Measurements from ENCODE around the gene APBA2. TPM values are rescaled to one million over a fixed set of nuclear protein-coding genes. Genes with fewer than 3 reads are reported as not detected.
"Not testable (repeated sequence)": the region's sequence is repeated elsewhere in the genome, so short reads cannot be mapped to it uniquely, and the experiment has no call there.

APBA2 gene
- total RNA-seq, 2 experiments from 2014 or later = not detected

DNA sequence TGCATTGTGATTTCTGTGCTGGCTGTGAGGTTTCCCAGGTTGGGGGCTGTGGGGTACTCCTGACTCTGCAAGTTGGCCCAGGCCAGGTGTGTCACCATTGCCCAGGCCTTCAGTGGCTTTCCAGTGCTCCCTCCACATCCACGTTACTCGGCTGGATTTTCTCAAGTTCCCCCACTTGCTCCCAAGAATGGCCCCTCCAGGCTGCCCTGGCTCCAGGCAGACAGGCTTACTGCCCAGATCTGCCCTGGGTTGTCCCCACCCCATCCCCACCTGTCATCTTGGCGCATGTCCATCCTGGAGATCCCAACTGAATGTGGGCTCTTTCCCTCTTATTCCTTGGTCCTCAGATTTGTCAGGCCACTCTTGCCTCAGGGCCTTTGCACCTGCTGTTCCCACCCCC, 3.6 kb downstream of the APBA2 start:
- Histone ChIP-seq H3K4me3 (ENCODE audit: low read depth, low read length, poor library complexity, severe bottlenecking) (no peak overlapping the region), H2AFZ (ENCODE audit: low read length) (no peak overlapping the region), H3K79me2 (ENCODE audit: insufficient read depth, low read depth, low read length) (no peaks in the 10 kb centered on the region), H3K36me3 (ENCODE audit: insufficient read depth, low read length) (no peaks in the 10 kb centered on the region), H3K9me3 (ENCODE audit: low read length) (no peaks in the 10 kb centered on the region), H3K4me1 (ENCODE audit: insufficient read depth, low read length, poor library complexity, severe bottlenecking) (no peaks in the 10 kb centered on the region), H3K9me2 (ENCODE audit: insufficient read depth, low read length) (no peaks in the 10 kb centered on the region), H4K20me1 (ENCODE audit: insufficient read depth, low read length) (no peaks in the 10 kb centered on the region), H3K4me2 (ENCODE audit: low read length) (no peak overlapping the region), H3K27ac (ENCODE audit: low read depth, low read length, poor library complexity, severe bottlenecking) (no peak overlapping the region)
- DNase-seq (ENCODE audit: low spot score) = no peak
- intact Hi-C loops (cut with micrococcal nuclease; ENCODE audit: unreplicated experiment) = no loop called here
- TF ChIP-seq, protein P1, sequence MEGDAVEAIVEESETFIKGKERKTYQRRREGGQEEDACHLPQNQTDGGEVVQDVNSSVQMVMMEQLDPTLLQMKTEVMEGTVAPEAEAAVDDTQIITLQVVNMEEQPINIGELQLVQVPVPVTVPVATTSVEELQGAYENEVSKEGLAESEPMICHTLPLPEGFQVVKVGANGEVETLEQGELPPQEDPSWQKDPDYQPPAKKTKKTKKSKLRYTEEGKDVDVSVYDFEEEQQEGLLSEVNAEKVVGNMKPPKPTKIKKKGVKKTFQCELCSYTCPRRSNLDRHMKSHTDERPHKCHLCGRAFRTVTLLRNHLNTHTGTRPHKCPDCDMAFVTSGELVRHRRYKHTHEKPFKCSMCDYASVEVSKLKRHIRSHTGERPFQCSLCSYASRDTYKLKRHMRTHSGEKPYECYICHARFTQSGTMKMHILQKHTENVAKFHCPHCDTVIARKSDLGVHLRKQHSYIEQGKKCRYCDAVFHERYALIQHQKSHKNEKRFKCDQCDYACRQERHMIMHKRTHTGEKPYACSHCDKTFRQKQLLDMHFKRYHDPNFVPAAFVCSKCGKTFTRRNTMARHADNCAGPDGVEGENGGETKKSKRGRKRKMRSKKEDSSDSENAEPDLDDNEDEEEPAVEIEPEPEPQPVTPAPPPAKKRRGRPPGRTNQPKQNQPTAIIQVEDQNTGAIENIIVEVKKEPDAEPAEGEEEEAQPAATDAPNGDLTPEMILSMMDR (conservative IDR thresholded peaks at IDR 0.05; ENCODE audit: low read length) = no peak
- no peak for TF ChIP-seq EZH2phosphoT487 (IDR thresholded peaks at IDR 0.05; ENCODE audit: borderline replicate concordance, low read depth, low read length)
- no TSS peak for BruUV-seq (replicated peaks)
- CTCF ChIA-PET (ENCODE audit: unreplicated experiment) = no interaction called here
- POLR2A ChIA-PET = no interaction called here

DNA sequence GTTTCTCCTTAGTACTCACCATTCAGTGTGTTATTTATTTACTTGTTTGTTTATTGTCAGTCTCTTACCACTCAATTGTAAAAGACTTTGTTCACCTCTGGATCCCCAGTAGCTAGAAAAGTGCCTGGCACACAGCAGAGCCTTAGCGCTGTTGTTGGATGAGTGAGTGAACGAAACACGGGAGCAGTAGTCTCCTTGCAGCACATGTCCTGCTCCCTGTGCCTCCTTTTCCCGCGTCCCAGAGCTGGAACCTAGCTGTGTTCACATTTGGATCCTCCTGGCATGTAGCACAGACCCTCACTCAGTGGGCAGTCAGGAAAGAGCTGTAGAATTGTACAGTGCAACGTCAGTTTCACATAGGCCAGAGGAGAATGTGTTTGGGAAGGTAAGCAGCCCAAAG, 4.1 kb downstream of the APBA2 start:
- BruUV-seq (replicated peaks); H4K20me1 ChIP-seq (ENCODE audit: insufficient read depth, low read length); POLR2A ChIA-PET; H3K9me3 ChIP-seq (ENCODE audit: low read length); H3K36me3 ChIP-seq (ENCODE audit: insufficient read depth, low read length); H3K4me1 ChIP-seq (ENCODE audit: insufficient read depth, low read length, poor library complexity, severe bottlenecking); CTCF ChIA-PET (ENCODE audit: unreplicated experiment); DNase-seq (ENCODE audit: low spot score); intact Hi-C loops (cut with micrococcal nuclease; ENCODE audit: unreplicated experiment); H3K79me2 ChIP-seq (ENCODE audit: insufficient read depth, low read depth, low read length); H2AFZ ChIP-seq (ENCODE audit: low read length); H3K4me3 ChIP-seq (ENCODE audit: low read depth, low read length, poor library complexity, severe bottlenecking); H3K9me2 ChIP-seq (ENCODE audit: insufficient read depth, low read length); H3K27ac ChIP-seq (ENCODE audit: low read depth, low read length, poor library complexity, severe bottlenecking); H3K4me2 ChIP-seq (ENCODE audit: low read length): not testable (repeated sequence)

DNA sequence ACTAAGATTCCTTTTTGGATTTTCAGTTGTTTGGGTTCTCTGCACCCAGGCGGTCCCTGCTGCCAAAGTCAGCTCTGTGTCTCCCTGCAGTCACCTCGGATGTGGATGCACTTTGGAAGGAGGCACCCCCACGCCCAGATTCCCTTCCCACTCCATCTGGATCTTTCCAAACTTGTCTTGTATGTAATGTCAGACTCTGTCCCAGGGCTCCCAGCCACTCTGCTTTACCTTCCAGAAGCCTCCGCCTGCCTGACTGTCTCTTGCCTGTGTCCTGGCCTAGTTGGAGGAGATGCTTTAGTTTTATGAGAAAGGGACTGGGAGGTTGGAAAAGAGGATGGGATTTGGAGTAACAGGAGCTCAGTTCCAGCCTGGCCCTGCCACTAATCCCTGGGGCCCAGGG, 4.5 kb downstream of the APBA2 start:
- H3K9me2 ChIP-seq (ENCODE audit: insufficient read depth, low read length); H2AFZ ChIP-seq (ENCODE audit: low read length); H3K4me1 ChIP-seq (ENCODE audit: insufficient read depth, low read length, poor library complexity, severe bottlenecking); CTCF ChIA-PET (ENCODE audit: unreplicated experiment); H3K4me2 ChIP-seq (ENCODE audit: low read length); POLR2A ChIA-PET; H3K9me3 ChIP-seq (ENCODE audit: low read length); H3K79me2 ChIP-seq (ENCODE audit: insufficient read depth, low read depth, low read length); BruUV-seq (replicated peaks); H3K36me3 ChIP-seq (ENCODE audit: insufficient read depth, low read length); H3K27ac ChIP-seq (ENCODE audit: low read depth, low read length, poor library complexity, severe bottlenecking); H3K4me3 ChIP-seq (ENCODE audit: low read depth, low read length, poor library complexity, severe bottlenecking); intact Hi-C loops (cut with micrococcal nuclease; ENCODE audit: unreplicated experiment); H4K20me1 ChIP-seq (ENCODE audit: insufficient read depth, low read length); DNase-seq (ENCODE audit: low spot score): not testable (repeated sequence)

DNA sequence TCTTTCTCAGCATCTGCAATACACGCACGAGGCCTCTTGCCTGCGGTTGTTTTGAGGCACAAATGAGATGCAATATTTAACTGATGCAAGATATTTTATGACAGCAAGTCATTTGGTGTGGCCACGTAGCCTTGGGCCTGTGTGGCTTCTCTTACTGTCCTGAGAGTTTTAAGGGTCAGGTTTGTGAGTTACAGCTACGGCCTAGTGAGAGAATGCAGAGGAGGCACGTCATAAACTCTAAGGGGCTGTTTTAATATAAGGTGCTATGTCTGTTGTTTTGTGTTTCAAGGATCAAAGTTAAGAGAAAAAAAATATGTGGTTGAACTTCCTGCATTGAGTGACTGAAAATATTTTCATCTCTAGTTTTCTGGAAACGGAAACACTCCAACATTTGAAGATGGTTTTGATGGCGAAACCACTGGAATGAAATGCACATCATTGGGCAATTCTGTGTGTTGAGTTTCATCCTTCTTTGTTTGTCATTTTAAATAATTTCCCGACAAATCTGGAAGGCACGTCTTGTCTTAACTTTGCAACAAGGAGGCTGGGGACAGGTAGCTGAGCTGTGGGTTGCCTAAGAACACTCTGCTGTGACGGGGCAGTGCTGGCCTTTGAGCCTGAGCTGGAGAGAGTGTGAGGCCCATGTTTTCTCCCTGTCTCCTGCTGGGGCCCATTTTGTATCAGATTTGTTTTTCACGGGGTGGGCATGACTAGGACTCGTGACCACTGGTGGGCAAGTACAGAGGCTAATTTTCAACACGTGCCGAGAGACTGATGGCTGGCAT, 5.1 kb downstream of the APBA2 start:
- no peaks in the 10 kb centered on the region for H3K4me1 ChIP-seq (ENCODE audit: insufficient read depth, low read length, poor library complexity, severe bottlenecking)
- no peak overlapping the region for H3K4me2 ChIP-seq (ENCODE audit: low read length)
- H2AFZ ChIP-seq (ENCODE audit: low read length) = no peak overlapping the region
- H3K79me2 ChIP-seq (ENCODE audit: insufficient read depth, low read depth, low read length) = no peaks in the 10 kb centered on the region
- no peak overlapping the region for H3K27ac ChIP-seq (ENCODE audit: low read depth, low read length, poor library complexity, severe bottlenecking)
- no peaks in the 10 kb centered on the region for H4K20me1 ChIP-seq (ENCODE audit: insufficient read depth, low read length)
- H3K4me3 ChIP-seq (ENCODE audit: low read depth, low read length, poor library complexity, severe bottlenecking) = no peak overlapping the region
- ChIA-PET POLR2A (no interaction called here), CTCF (ENCODE audit: unreplicated experiment) (no interaction called here)
- H3K9me2 ChIP-seq (ENCODE audit: insufficient read depth, low read length) = no peaks in the 10 kb centered on the region
- BruUV-seq (replicated peaks) = no TSS peak
- TF ChIP-seq EZH2phosphoT487 (IDR thresholded peaks at IDR 0.05; ENCODE audit: borderline replicate concordance, low read depth, low read length) = no peak
- TF ChIP-seq, protein P1 (conservative IDR thresholded peaks at IDR 0.05; ENCODE audit: low read length) = no peak
- H3K36me3 ChIP-seq (ENCODE audit: insufficient read depth, low read length) = no peaks in the 10 kb centered on the region
- intact Hi-C loops (cut with micrococcal nuclease; ENCODE audit: unreplicated experiment) = no loop called here
- H3K9me3 ChIP-seq (ENCODE audit: low read length) = no peaks in the 10 kb centered on the region
- no peak for DNase-seq (ENCODE audit: low spot score)

Measured in OCI-LY7 (cell line).